Stimulated activated CD4-positive, alpha-beta T cell treated with anti-CD3 and anti-CD28 coated beads, TNF-alpha, amount 100 ng/mL, for 24 hours (primary cell): ENCODE data around the gene RRAD.
A peak's percentile ranks its signal among the peaks of the same experiment; 100 is the strongest.

Experiments
- DNase-seq, 3 experiments: peaks; one replicate each; pipeline ENCODE4 v3.0.0-alpha.2; 2020; ENCODE audit warnings: low read depth in 3 of 3

Gene RRAD

DNA sequence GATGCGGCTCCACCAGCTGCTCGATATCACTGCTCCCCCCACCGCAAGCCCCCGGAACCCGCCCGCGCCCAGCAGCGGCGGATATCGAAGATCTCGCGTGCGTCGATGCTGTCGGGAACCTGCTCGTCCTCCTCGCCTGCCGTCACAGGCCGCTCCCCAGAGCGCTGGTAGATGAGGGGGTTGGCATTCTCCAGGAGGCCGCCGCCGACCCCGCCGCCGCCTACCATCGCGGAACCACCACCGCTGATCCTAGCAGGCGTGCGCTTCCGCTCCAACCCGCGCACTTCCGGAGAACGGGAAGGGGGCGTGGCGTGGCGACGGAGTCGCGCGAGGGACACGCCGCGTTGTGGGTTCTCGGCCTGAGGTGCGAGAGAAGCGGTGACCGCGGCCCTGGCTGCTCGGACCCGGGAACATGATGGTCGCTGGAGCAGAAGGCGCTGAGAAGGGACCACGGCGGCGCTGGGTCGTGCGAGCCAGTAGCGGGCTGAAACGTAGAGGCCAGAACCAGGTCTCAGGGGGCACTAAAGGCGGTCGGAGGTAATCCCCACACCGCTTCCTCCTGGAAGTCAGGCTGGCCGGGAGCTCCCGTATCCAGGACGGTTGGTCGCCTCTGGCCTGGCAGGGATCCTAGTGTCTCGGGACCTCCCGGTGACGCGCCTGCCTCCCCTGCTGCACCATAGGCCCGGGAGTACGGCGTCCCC is 9.0 kb upstream of the RRAD start, which contains the start of gene CIAO2B:
Gene CIAO2B (minus strand): TSS at position 265 of the 701 bp plus-strand sequence. CDS start 38 bp downstream, at position 227.
- peak; percentile 81 to 88 (median 86) for DNase-seq

DNA sequence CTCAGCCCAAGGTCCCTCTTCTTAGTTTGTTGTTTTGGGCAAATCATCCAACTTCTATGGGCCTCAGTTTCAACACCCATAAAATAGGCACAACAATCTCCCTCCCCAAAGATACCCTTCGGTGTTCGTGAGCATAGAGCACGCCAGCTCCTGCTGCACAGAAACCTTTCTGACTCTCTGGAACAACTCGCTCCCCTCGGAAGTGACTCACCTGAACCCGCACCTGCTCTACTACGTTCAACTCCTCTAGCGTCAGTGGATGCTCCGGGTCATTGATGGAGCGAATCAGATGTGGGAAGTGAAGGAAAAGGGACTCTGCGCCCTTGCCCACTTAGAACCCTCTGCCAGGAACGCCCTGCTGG is 8.4 kb upstream of the RRAD start:
- DNase-seq = peak; percentile 19 to 56 (median 21)

GRCh38 chr16:66932076-66932475 is 6.7 kb upstream of the RRAD start:
- DNase-seq = no peak

DNA sequence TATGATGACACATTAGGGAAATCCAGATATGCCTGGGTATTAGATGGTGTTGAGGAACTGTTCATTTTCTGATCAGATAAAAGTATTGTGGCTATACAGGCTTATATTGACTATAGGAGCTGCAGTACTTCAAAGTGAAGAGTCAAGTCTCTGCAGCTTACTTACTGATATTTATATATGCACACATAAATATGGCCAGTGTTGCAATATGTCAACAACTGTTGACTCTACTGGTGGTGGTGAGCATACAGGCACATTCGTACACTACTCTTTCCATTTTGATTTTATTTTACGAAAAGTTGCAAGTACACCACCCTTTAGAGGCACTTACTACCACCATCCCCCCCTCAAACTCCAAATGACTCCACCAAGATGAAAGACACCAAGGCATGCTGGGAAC is 6.3 kb upstream of the RRAD start:
- no peak for DNase-seq

DNA sequence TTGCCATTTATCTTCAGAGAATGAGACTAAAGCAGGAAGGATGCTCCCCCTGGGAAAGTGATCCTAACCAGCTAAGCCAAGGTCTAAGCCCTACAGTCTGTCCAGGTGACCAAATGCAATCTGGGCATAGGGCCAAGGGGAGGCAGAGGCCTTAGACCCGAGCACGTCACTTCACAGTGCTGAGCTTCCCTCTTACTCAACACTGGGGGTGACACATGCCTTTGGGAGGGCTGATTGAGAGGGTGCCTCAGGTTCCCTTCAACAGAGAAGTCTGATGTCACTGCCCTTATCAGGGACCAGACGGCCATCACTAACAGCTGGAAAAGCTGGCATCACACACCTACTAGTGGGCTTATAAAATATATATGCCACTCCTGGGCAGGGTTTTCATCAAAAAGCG is 4.9 kb upstream of the RRAD start:
- no peak for DNase-seq

GRCh38 chr16:66928702-66929388 is 3.5 kb upstream of the RRAD start:
- DNase-seq = peak in 1 of 3 experiments; percentile 46

GRCh38 chr16:66927918-66928649 is 2.7 kb upstream of the RRAD start:
- no peak for DNase-seq

GRCh38 chr16:66926961-66927436 is 1.7 kb upstream of the RRAD start:
- no peak for DNase-seq

- DNase-seq = no peak
Observed at GRCh38 chr16:66926171-66926947, 1.0 kb upstream of the RRAD start.

DNA sequence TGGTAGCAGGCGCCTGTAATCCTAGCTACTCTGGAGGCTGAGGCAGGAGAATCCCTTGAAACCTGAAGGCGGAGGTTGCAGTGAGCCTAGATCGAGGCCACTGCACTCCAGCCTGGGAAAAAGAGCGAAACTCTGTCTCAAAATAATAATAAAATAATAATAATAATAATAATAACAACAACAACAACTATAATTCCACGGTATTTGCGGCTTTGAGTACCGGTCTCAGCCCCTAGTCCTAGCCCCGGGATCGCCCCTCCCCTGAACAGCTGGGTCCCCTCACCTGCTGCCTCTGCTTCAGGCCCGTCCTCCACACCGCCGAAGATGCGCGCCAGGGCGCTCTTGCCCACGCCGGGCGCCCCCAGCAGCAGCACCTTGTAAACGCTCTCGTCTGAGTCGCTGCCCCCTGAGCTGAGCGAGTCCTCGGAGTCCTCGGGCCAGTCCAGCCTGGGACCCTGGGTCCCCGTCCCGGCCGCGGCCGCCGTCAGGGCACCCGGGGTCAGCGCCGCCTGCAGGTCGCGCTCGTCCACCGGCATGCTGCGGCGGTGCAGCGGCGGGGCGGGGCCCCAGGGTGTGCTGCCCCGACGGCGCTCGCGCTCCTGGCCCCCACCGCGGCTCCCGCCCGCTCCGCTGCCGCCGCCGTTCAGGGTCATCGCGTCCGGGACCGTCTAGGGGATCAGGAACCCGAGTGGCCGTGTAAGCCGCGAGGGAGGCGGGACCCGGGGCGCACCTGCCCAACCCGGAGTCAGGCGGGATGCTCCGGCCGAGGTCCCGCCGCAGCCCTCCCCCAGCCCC is 611 bp downstream of the RRAD start:
- DNase-seq = peak in 1 of 3 experiments; percentile 35

- DNase-seq = no peak
Observed at GRCh38 chr16:66923866-66924265, 1.5 kb downstream of the RRAD start.

- no peak for DNase-seq
Observed at GRCh38 chr16:66923247-66923731, 2.0 kb downstream of the RRAD start.

DNA sequence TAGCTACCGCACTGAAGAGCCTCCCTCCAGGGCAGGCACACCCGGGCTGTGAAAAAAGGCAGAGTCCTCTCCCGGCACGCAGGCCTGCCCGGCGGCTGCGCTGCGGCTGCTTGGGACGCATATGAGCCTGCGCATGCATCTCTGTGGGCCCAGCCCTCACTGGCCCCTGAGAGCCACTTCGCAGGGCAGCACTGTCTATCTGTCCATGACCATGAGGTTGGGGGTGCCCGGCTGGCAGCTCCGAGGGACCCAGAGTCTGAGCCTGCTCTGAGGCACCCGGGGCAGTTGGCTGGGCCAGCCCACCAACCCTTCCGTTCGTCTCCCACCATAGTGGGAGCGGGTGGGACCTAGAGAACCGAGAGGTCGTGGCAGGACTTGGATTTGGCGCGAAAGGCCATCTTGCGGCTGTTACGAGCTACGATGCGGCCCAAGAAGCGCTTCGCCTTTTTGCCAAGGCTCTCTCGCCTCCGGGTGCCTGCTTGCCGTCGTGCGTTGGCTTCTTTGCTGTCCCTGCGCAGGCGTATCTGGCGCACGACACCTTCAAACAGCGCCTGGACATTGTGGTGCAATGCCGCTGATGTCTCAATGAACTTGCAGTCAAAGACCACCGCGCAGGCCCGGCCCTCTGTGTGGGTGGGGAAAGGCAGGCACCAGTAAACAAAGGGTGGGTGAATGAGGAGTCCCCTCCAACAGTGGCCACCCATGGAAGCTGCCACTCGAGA is 3.4 kb downstream of the RRAD start:
- DNase-seq = no peak

- DNase-seq = no peak
Observed at GRCh38 chr16:66920924-66921680, 4.2 kb downstream of the RRAD start.

DNA sequence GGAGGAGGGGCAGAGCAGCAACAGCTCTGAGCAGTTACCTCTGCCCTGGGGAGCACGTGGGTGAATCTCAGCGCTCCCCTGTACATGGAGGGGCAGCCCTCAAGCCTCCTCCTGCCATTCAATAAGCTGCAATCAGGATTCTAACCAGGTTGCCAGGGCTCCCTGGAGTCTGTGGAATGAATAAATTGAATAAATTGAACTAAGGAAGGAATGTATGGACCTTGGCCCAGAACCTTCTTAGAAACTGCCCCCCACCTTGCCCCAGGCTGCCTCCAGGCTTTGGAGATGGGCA is 5.1 kb downstream of the RRAD start:
- DNase-seq = no peak

- no peak for DNase-seq
Observed at GRCh38 chr16:66919569-66920298, 5.6 kb downstream of the RRAD start.

DNA sequence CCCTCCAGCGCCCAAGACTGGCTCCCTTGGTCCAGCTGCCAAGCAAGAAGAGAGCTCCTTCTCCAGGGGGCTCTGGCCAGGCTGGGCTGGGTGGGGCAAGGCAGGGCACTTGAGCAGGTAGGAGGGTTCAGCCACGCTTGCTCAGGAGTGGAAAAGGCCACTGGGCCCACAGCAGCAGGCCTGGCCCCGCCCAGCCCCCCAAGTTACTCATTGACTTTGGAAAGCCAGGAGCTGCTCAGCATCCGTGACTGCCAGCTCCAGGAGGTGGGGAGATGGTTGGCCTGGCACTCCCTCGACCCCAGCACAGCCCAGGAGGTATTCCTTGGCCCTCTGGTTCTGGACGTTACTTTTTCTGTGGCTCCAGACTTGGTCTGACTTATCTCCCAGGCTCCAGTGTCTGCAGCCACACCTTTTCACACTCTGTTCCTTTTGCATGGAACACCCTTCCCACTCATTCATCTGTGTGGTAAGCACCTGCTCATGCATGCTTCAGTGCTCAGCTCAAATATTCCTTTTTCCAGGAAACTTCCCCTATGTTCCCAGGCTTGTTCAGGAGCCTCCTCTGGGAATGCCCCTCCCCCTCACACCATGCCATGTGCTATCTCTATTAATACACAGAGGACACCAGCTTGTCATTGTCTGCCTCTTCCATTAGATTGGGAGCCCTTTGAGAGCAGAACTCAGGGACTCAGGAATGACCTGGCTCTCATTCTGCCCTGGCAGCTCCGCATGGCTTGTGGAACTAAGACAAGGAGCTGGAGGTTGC is 6.3 kb downstream of the RRAD start, which contains the start of gene CDH16:
Gene CDH16 (minus strand): TSS at position 83 of the 766 bp plus-strand sequence. CDS start 820 bp downstream, outside the sequence.
- no peak for DNase-seq

DNA sequence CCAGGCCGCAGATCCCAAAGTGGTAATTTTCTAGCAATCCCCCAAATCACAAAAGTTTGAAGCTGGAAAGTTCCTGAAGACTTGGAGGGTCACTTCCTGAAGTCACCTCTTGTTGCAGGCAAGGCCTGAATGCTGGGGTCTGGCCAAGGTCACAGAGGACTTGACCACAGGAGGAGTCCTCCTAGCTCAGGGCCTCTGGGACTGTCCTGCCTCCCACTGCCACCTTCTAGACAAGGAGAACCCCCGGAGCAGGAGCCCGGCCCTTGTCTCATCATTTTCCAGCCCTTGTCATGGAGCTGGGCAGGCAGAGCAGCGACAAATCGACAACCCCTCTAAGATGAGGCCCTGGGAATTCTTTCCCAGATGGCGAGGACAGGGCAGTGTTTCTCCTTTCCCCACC is 7.0 kb downstream of the RRAD start:
- DNase-seq = no peak
